GM21515 (cell line): ENCODE measurements around the gene ANKS1B.
"Not testable (repeated sequence)": the region's sequence is repeated elsewhere in the genome, so short reads cannot be mapped to it uniquely, and the experiment has no call there.

Experiments
- ATAC-seq: cut with Tn5 transposase; IDR thresholded peaks from one replicate; pipeline ENCODE4 v1.9.1; 2021; ENCODE audit not compliant: unreplicated experiment

ANKS1B gene

GRCh38 chr12:99879439-99879838 lies 105.3 kb downstream of the ANKS1B start:
- no peak for ATAC-seq

- ATAC-seq, result no peak
Observed at GRCh38 chr12:99875081-99875480, 109.7 kb downstream of the ANKS1B start.

GRCh38 chr12:99870085-99870484 lies 114.7 kb downstream of the ANKS1B start:
- ATAC-seq, result no peak

- no peak for ATAC-seq
Observed at GRCh38 chr12:99861731-99862130, 123.0 kb downstream of the ANKS1B start.

GRCh38 chr12:99859126-99859525 lies 125.6 kb downstream of the ANKS1B start:
- ATAC-seq, result no peak

GRCh38 chr12:99852666-99853065 lies 132.1 kb downstream of the ANKS1B start:
- ATAC-seq, result no peak

- no peak for ATAC-seq
Observed at GRCh38 chr12:99847936-99848335, 136.8 kb downstream of the ANKS1B start.

- no peak for ATAC-seq
Observed at GRCh38 chr12:99834710-99835109, 150.0 kb downstream of the ANKS1B start.

GRCh38 chr12:99833397-99833796 lies 151.3 kb downstream of the ANKS1B start:
- no peak for ATAC-seq

GRCh38 chr12:99824900-99825542 lies 159.7 kb downstream of the ANKS1B start:
- ATAC-seq, result no peak

- ATAC-seq, result no peak
Observed at GRCh38 chr12:99822273-99822672, 162.5 kb downstream of the ANKS1B start.

- no peak for ATAC-seq
Observed at GRCh38 chr12:99810718-99811593, 173.8 kb downstream of the ANKS1B start.

GRCh38 chr12:99809909-99810308 lies 174.8 kb downstream of the ANKS1B start:
- no peak for ATAC-seq

- no peak for ATAC-seq
Observed at GRCh38 chr12:99806304-99806703, 178.4 kb downstream of the ANKS1B start.

GRCh38 chr12:99804715-99805114 lies 180.0 kb downstream of the ANKS1B start:
- ATAC-seq, result no peak

- ATAC-seq, result no peak
Observed at GRCh38 chr12:99800605-99801004, 184.1 kb downstream of the ANKS1B start.

GRCh38 chr12:99797931-99798330 lies 186.8 kb downstream of the ANKS1B start:
- not testable (repeated sequence) for ATAC-seq

GRCh38 chr12:99783421-99783820 lies 201.3 kb downstream of the ANKS1B start:
- ATAC-seq, result no peak

GRCh38 chr12:99772274-99772673 lies 212.5 kb downstream of the ANKS1B start:
- no peak for ATAC-seq

GRCh38 chr12:99771659-99772058 lies 213.1 kb downstream of the ANKS1B start:
- no peak for ATAC-seq

- no peak for ATAC-seq
Observed at GRCh38 chr12:99769396-99769980, 215.2 kb downstream of the ANKS1B start.

- no peak for ATAC-seq
Observed at GRCh38 chr12:99768758-99769157, 216.0 kb downstream of the ANKS1B start.
